AG04449 (cell line): ENCODE data around the gene ZRANB3.

ENCODE experiments used
- CTCF ChIA-PET: fragments of 350-600 bp; formaldehyde crosslinking; extraction: SDS; loops from one replicate; lab custom pipeline; 2021; ENCODE audit warnings: antibody characterized with exemption; lab: Yijun Ruan, JAX
- POLR2A ChIA-PET: fragments of 400-600, 350-600 bp; formaldehyde crosslinking; extraction: SDS; loops from one replicate; lab custom pipeline; 2020; ENCODE audit warnings: antibody characterized with exemption, inconsistent platforms; lab: Yijun Ruan, JAX
- DNase-seq: peaks from one replicate; pipeline ENCODE4 v3.0.0-alpha.2; 2010; ENCODE audit warnings: low read depth, low spot score
- H3K4me3 ChIP-seq: 2 replicates; pipeline ENCODE4 v1.5.1; 2011; ENCODE audit warnings: low read depth, mild to moderate bottlenecking, control low read depth, low read length
- TF ChIP-seq, protein P1 (sequence below): IDR thresholded peaks from one replicate; pipeline ENCODE4 v1.5.1; 2011; ENCODE audit warnings: mild to moderate bottlenecking, moderate library complexity, low read length, control low read depth, inconsistent platforms; ENCODE audit not compliant: insufficient read depth; ENCODE audit errors: missing control alignments

ZRANB3 gene

DNA sequence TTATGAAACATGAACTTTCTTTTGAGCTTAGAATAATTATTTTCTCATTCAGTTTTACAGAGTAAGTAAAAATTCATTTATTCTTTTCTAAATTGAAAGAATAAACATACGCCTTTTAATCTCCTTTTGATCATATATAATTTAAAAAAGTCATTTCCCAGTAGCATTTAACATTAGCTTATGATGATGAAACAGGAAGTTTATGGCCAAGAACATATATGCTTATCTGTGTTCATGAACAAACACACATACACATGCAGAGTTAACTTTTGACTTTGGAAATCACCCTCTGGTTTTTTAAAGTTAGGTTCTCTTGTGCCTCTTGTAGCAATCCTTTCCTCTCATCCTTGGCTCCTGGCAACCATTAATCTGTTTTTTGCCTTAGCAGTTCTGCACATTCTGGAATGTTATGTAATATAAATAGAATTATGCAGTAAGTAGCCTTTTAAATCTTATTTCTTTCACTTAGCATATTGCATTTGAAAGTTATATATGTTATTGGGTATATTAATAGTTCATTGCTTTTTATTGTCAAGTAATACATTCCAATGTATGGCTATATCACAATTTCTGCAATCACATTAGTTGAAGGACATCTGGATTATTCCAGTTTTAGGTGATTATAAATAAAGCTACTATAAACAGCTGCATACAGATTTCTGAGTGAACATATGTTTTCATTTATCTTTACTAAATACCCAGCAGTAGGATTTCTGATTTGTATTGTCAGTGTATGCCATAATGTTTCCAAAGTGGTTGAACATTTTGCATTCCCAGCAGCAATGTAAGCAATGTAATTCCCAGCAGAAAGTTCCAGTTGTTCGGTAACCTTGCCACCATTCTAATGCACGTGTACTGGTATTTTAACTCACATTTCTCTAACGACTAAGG lies 210.3 kb downstream of the ZRANB3 start:
- CTCF ChIA-PET = no interaction called here
- TF ChIP-seq, protein P1, sequence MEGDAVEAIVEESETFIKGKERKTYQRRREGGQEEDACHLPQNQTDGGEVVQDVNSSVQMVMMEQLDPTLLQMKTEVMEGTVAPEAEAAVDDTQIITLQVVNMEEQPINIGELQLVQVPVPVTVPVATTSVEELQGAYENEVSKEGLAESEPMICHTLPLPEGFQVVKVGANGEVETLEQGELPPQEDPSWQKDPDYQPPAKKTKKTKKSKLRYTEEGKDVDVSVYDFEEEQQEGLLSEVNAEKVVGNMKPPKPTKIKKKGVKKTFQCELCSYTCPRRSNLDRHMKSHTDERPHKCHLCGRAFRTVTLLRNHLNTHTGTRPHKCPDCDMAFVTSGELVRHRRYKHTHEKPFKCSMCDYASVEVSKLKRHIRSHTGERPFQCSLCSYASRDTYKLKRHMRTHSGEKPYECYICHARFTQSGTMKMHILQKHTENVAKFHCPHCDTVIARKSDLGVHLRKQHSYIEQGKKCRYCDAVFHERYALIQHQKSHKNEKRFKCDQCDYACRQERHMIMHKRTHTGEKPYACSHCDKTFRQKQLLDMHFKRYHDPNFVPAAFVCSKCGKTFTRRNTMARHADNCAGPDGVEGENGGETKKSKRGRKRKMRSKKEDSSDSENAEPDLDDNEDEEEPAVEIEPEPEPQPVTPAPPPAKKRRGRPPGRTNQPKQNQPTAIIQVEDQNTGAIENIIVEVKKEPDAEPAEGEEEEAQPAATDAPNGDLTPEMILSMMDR = no peak
- no peak for DNase-seq
- POLR2A ChIA-PET = no interaction called here
- H3K4me3 ChIP-seq = no peak overlapping the region

GRCh38 chr2:135318808-135319207 lies 212.2 kb downstream of the ZRANB3 start:
- H3K4me3 ChIP-seq = no peak overlapping the region
- TF ChIP-seq, protein P1 = no peak
- ChIA-PET CTCF (no interaction called here), POLR2A (no interaction called here)
- no peak for DNase-seq

- POLR2A ChIA-PET = no interaction called here
- TF ChIP-seq, protein P1 = no peak
- no peak overlapping the region for H3K4me3 ChIP-seq
- CTCF ChIA-PET = no interaction called here
- DNase-seq = no peak
Observed at GRCh38 chr2:135317375-135317774, 213.6 kb downstream of the ZRANB3 start.

DNA sequence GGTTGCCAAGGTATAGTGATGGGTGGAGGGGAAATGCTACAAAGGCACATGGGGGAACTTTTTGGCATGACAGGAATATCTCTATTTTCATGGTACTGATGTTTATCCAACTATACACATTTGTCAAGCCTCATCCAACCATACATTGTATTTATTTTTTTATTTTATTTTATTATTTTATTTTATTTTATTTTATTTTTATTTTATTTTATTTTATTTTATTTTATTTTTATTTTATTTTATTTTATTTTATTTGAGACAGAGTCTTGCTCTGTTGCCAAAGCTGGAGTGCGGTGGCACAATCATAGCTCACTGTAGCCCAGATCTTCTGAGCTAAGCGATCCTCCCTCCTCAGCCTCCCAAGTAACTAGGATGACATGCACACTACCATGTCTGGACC lies 219.1 kb downstream of the ZRANB3 start:
- ChIA-PET CTCF (no interaction called here), POLR2A (no interaction called here)
- TF ChIP-seq, protein P1 = no peak
- no peak overlapping the region for H3K4me3 ChIP-seq
- DNase-seq = no peak

GRCh38 chr2:135311268-135311667 lies 219.8 kb downstream of the ZRANB3 start:
- no peak overlapping the region for H3K4me3 ChIP-seq
- CTCF ChIA-PET = interaction anchor here (0.7 kb wide), 1 partner anchor 21 kb away, joined by 3 read pairs; no protein-coding TSS in a partner anchor
- POLR2A ChIA-PET = no interaction called here
- no peak for DNase-seq
- TF ChIP-seq, protein P1 = no peak

GRCh38 chr2:135304694-135305093 lies 226.3 kb downstream of the ZRANB3 start:
- ChIA-PET CTCF (no interaction called here), POLR2A (no interaction called here)
- no peak overlapping the region for H3K4me3 ChIP-seq
- DNase-seq = no peak
- TF ChIP-seq, protein P1 = no peak
